GM12878 (cell line): ENCODE measurements around the gene DDX55. TPM values are rescaled to one million over a fixed set of nuclear protein-coding genes. Genes with fewer than 3 reads are reported as not detected.

Experiments
- ATAC-seq: fragments of 200-7000 bp; cut with Tn5 transposase; 3 replicates; pipeline ENCODE4 v1.9.1; 2020; ENCODE audit warnings: mild to moderate bottlenecking, moderate library complexity
- BruUV-seq: library from RNA; stranded (reverse); fragments of 400-500 nt; replicated peaks from 2 replicates; lab custom pipeline; 2021; lab: Mats Ljungman, UMichigan
- CTCF ChIA-PET: fragments of 300-600 bp; sonication (Branson Sonifier 250); formaldehyde crosslinking; extraction: SDS; loops from one replicate; lab custom pipeline; 2021; ENCODE audit warnings: inconsistent platforms; lab: Yijun Ruan, JAX
- POLR2A ChIA-PET: fragments of 350-600 bp; formaldehyde crosslinking; extraction: SDS; loops from one replicate; lab custom pipeline; 2021; ENCODE audit warnings: inconsistent platforms; lab: Charles Lee
- RAD21 ChIA-PET: fragments of 300-600 bp; sonication (Branson Sonifier 250); formaldehyde crosslinking; loops from one replicate; lab custom pipeline; 2023; ENCODE audit warnings: antibody characterized with exemption; ENCODE audit not compliant: unreplicated experiment; lab: Charles Lee
- SMC1A ChIA-PET: fragments of 300-600 bp; sonication (Branson Sonifier 250); formaldehyde crosslinking; loops from one replicate; lab custom pipeline; 2023; ENCODE audit not compliant: unreplicated experiment, uncharacterized antibody; lab: Charles Lee
- DNase-seq: peaks from one replicate; pipeline ENCODE4 v3.0.0-alpha.2; 2011; ENCODE audit warnings: low read depth, low spot score
- FAIRE-seq: peaks from 3 replicates; lab custom pipeline; 2011; peaks lifted over from hg19 to GRCh38; lab: Jason Lieb, UNC
- H2AFZ ChIP-seq: 2 replicates; pipeline ENCODE4 v1.6.0; 2011; ENCODE audit warnings: low read depth, low read length, control low read depth; ENCODE audit not compliant: control insufficient read depth
- H3K27ac ChIP-seq: 2 replicates; pipeline ENCODE4 v1.5.1; 2011; ENCODE audit warnings: control low read depth; ENCODE audit not compliant: control insufficient read depth, insufficient read depth
- H3K27me3 ChIP-seq, 2 experiments: replicated peaks in 1 of 2; 2 replicates each; pipeline versions ENCODE4 v1.6.0 to v1.6.1; 2011; ENCODE audit warnings: low read length in 1 of 2; ENCODE audit not compliant: control insufficient read depth in 2 of 2, insufficient read depth in 2 of 2
- H3K36me3 ChIP-seq, 2 experiments: 2 replicates each; pipeline ENCODE4 v1.5.1; 2011; ENCODE audit warnings: low read length in 1 of 2; ENCODE audit not compliant: control insufficient read depth in 2 of 2, insufficient read depth in 2 of 2
- H3K4me1 ChIP-seq: 2 replicates; pipeline ENCODE4 v1.6.1; 2011; ENCODE audit warnings: mild to moderate bottlenecking, low read length, moderate library complexity, mixed read lengths; ENCODE audit not compliant: control insufficient read depth, insufficient read depth
- H3K4me2 ChIP-seq: 2 replicates; pipeline ENCODE4 v1.6.0; 2011; ENCODE audit warnings: control low read depth; ENCODE audit not compliant: control insufficient read depth, insufficient read depth
- H3K4me3 ChIP-seq: fragments of 200-600 bp; sonication (generic); 2 replicates; pipeline ENCODE4 v1.5.1; 2016
- H3K79me2 ChIP-seq: 2 replicates; pipeline ENCODE4 v1.6.0; 2011; ENCODE audit warnings: low read length; ENCODE audit not compliant: control insufficient read depth, insufficient read depth
- H3K9ac ChIP-seq: 2 replicates; pipeline ENCODE4 v1.8.0; 2011; ENCODE audit warnings: low read length, control low read depth, mixed read lengths; ENCODE audit not compliant: control insufficient read depth, insufficient read depth
- H3K9me3 ChIP-seq: replicated peaks from 3 replicates; pipeline ENCODE4 v1.5.1; 2011; ENCODE audit warnings: mild to moderate bottlenecking, low read length; ENCODE audit not compliant: control insufficient read depth, insufficient read depth
- H4K20me1 ChIP-seq: 2 replicates; pipeline ENCODE4 v1.6.0; 2011; ENCODE audit not compliant: control insufficient read depth, insufficient read depth
- CREM ChIP-seq: IDR thresholded peaks from 2 replicates; pipeline ENCODE4 v1.6.1; 2014; ENCODE audit warnings: antibody characterized with exemption, low read depth
- EP300 ChIP-seq, 2 experiments: fragments of 150-350 bp in 1 of 2; IDR thresholded peaks; 2 replicates each; pipeline ENCODE4 v1.6.1; 2011 to 2012; ENCODE audit warnings: low read depth in 2 of 2, low read length in 2 of 2, borderline replicate concordance in 1 of 2, improper control_type of control experiment in 1 of 2, inconsistent platforms in 1 of 2; ENCODE audit not compliant: control insufficient read depth in 1 of 2
- HCFC1 ChIP-seq: fragments of 150-350 bp; IDR thresholded peaks from 2 replicates; pipeline ENCODE4 v1.6.1; 2014; ENCODE audit warnings: low read length
- KLF5 ChIP-seq: fragments of 450-650 bp; IDR thresholded peaks from 2 replicates; pipeline ENCODE4 v1.6.1; 2014; ENCODE audit warnings: mild to moderate bottlenecking; ENCODE audit not compliant: partially characterized antibody
- PBX3 ChIP-seq: IDR thresholded peaks from 2 replicates; pipeline ENCODE4 v1.6.1; 2011; ENCODE audit warnings: mild to moderate bottlenecking, low read depth, low read length, moderate library complexity; ENCODE audit not compliant: insufficient replicate concordance
- SMARCA5 ChIP-seq: fragments of 450-650 bp; IDR thresholded peaks from 2 replicates; pipeline ENCODE4 v1.6.1; 2017; ENCODE audit warnings: mild to moderate bottlenecking
- SUZ12 ChIP-seq: fragments of 200-600 bp; sonication (generic); IDR thresholded peaks from one replicate; pipeline ENCODE4 v1.6.1; 2018; ENCODE audit warnings: antibody characterized with exemption, mild to moderate bottlenecking; ENCODE audit not compliant: unreplicated experiment
- TBL1XR1 ChIP-seq: IDR thresholded peaks from 2 replicates; pipeline ENCODE4 v1.6.1; 2012; ENCODE audit warnings: low read depth, low read length, improper control_type of control experiment
- WGBS: methylation state at CpG from one replicate; pipeline ENCODE4 v1.1.6; 2016; ENCODE audit warnings: low lambda C conversion rate; ENCODE audit not compliant: insufficient replicate concordance, insufficient coverage; ENCODE audit errors: missing lambda C conversion rate; 5-methylcytosine and 5-hydroxymethylcytosine counted together
- in situ Hi-C: fragments of 300-500 bp; cut with MboI; formaldehyde crosslinking; loops from 9 replicates; pipeline ENCODE4 v1.14.3; 2018; ENCODE audit warnings: mixed read lengths
- intact Hi-C: fragments of 100-400 bp; cut with micrococcal nuclease; formaldehyde crosslinking; loops from one replicate; pipeline ENCODE4 v1.14.2; 2022; ENCODE audit not compliant: unreplicated experiment
- polyA plus RNA-seq, 11 experiments: library from polyadenylated mRNA; depleted of rRNA in 4 of 11; unstranded in 6 of 11; stranded (reverse) in 5 of 11; fragments of >200 nt; fragmentation: Nextera tagmentation in 4 of 11; fragmentation: Illumina TruSeq in 1 of 11; extraction: Ambion mirVana in 4 of 11; extraction: Trizol in 1 of 11; gene quantifications; 1 replicate in 1 of 11; 2 replicates in 10 of 11; pipeline versions ENCODE4 v1.2.1 to v1.2.3, GENCODE V29; 2011 to 2016; ENCODE audit warnings: inconsistent platforms in 2 of 11, missing spikeins in 2 of 11, low read depth in 1 of 11
- total RNA-seq, 4 experiments: library from RNA; depleted of rRNA in 3 of 4; stranded (reverse); fragments of >200 nt in 3 of 4; fragmentation: Illumina TruSeq in 1 of 4; extraction: Trizol in 1 of 4; gene quantifications; 2 replicates each; pipeline versions ENCODE4 v1.2.1 to v1.2.3, GENCODE V29; 2013 to 2021

DDX55 gene
- total and polyA plus RNA-seq, 10 of the 15 experiments (the other 5 are each of a cell fraction or from before 2014, with no cell fraction given): 4.5 to 42.4 (median 33.4) TPM

GRCh38 chr12:123656392-123656791 lies 54.5 kb downstream of the DDX55 start:
- BruUV-seq: no TSS peak
- CTCF ChIA-PET: no interaction called here
- Histone ChIP-seq H3K27me3 (no peaks in the 10 kb centered on the region), H3K79me2 (no peaks in the 10 kb centered on the region), H3K27ac (no peak overlapping the region), H3K9ac (no peak overlapping the region), H3K4me2 (no peak overlapping the region), H3K9me3 (no peaks in the 10 kb centered on the region), H4K20me1 (no peaks in the 10 kb centered on the region), H2AFZ (no peak overlapping the region), H3K4me1 (peaks cover 42% of the 10 kb centered on the region), H3K36me3 (peaks cover 5 to 14% of the 10 kb centered on the region in 2 experiments; a peak in 3 of 4 replicates), H3K4me3 (no peak overlapping the region)
- TF ChIP-seq SMARCA5 (no peak), EP300 (IDR thresholded peaks at IDR 0.05; ENCODE audit: borderline replicate concordance in 1 of 2, control insufficient read depth in 1 of 2, low read depth in 2 of 2, low read length in 2 of 2) (no peak), TBL1XR1 (no peak), PBX3 (no peak), CREM (no peak), HCFC1 (no peak), KLF5 (no peak), SUZ12 (no peak)
- FAIRE-seq: no peak
- in situ Hi-C loops (no loop called here), intact Hi-C loops (loop anchor here (5.0 kb wide), 1 partner anchor 56 kb away; the partner anchor contains the start of gene ATP6V0A2)
- POLR2A ChIA-PET: interaction anchor here (1.3 to 6.8 kb wide), 3 partner anchors 13 to 56 kb away, joined by 3 to 56 read pairs (median 5); partner anchors contain the start of gene ATP6V0A2
- no peak for ATAC-seq
- SMC1A ChIA-PET: interaction anchor here (0.8 to 2.4 kb wide), 4 partner anchors 22 to 273 kb away, joined by 3 to 13 read pairs (median 4); partner anchors contain the start of genes ATP6V0A2 and KMT5A
- RAD21 ChIA-PET: interaction anchor here (0.7 to 1.2 kb wide), 2 partner anchors 18 to 22 kb away, joined by 3 read pairs; no protein-coding TSS in a partner anchor
- 90% methylated on average over 4 of the region's 4 CpGs for WGBS
- DNase-seq: no peak
